ENCODE results near the gene ARL6IP5.
A peak's percentile ranks its signal among the peaks of the same experiment; 100 is the strongest.

Gene ARL6IP5

DNA sequence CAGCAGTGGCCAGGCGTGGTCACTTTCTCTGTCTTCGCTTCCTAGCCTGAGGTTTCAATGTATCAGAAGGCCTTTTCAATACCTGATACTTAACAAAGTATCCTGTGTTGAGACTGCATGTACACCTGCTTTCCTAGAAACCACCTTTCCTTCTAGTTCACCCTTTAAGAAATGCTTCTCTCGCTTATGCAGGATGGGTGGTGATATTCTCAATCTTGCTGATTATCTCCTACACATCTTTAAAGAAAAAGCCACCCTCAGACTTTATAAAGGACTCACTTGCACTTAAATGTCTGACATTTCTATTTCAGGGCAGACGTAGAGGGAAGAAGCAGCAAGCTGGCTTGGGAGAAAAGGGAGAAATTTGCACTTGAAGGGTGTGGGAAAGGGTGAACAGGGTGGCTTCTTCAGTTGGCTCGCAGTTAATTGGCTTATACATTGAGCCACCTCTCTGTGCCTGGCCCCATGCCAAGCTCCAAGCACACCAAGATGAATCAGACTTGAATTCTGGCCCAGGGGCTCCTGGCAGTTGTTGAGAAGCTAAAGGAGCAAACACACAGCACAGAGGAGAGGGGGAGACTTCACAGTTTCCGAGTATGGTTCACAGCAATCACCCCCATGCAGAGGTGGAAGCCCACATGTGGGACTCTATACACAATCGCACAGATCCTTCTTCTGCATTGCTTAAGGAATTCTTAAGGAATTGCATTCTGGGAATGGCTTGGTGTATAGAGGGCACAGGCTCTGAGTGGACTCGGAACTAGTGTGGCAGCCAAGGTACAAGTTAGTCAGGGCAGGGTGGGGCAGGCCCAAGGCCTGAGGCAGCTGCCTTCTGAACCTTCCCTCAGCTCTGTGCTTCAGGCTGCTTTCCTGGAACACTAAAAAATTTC is 1.3 kb downstream of the ARL6IP5 start:
- DNase-seq: peak; percentile 82

GRCh38 chr3:69087030-69087791 is 2.5 kb downstream of the ARL6IP5 start:
- DNase-seq: no peak

DNA sequence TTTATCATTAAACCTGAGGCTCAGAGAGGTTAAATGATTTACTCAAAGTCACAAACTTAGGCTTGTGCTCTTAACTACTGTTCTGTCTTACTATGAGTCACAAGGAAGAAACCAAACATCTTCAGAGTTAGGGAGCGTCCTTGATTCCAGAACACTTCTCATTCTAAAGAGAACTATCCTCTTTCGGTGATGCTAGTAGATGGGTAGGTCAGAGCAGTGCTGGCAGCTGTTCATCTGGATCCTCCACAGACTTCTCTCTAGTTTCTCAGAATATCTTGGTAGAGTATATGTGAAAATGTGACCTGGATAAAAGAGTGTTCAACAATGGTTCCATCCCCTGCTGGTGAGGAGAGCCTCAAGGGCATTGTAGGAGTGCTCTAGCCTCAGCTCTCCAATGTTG is 3.3 kb downstream of the ARL6IP5 start:
- no peak for DNase-seq

- DNase-seq: no peak
These were observed 5.3 kb downstream of the ARL6IP5 start for GRCh38 chr3:69090021-69090420.

GRCh38 chr3:69091389-69092029 is 6.8 kb downstream of the ARL6IP5 start:
- DNase-seq: no peak

DNA sequence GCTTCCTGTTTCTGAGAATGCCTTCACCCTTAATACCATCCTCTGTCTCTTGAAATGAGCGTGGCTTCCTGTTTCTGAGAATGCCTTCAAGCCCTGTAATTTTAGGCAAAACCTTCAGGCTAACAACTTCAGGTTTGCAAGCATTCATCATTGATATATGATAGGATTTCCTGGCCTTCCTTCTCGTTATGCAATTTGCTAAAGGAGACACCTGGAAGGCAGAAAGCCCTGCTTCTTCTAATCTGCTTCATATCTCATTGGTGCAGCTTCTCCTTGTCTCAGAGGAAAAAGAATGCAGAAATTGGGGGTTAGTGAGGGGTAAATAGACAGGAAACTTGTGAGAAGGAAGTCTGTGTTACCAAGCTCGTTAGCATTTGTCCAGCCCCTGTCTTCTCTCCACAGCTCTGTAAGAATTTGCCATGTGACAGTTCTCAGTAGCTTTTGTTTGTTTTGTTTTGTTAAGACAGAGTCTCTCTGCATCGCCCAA is 7.3 kb downstream of the ARL6IP5 start:
- DNase-seq: no peak

GRCh38 chr3:69094467-69095205 is 9.9 kb downstream of the ARL6IP5 start:
- DNase-seq: no peak

- DNase-seq: no peak
These were observed 10.9 kb downstream of the ARL6IP5 start for GRCh38 chr3:69095636-69096035.

GRCh38 chr3:69096299-69096698 is 11.6 kb downstream of the ARL6IP5 start:
- no peak for DNase-seq

GRCh38 chr3:69097407-69098086 is 12.8 kb downstream of the ARL6IP5 start:
- no peak for DNase-seq

DNA sequence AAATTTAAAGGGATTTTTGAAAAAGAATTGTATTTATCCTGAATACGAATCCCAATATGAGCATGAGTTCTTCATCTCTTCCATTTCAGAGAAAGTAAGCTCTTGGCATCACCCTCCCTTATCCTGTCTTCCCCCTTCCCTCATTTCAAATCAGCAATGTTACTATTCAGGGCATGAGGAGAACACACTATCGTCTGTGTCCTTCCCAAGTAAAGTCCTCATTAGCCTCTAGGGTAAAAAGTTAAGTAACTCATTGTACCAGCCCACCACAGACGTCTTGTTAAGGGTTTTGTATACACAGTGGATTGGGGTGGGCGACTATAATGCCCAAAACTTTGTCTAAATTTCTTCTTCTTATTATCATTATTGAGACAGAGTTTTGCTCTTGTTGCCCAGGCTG is 14.8 kb downstream of the ARL6IP5 start:
- DNase-seq: no peak

DNA sequence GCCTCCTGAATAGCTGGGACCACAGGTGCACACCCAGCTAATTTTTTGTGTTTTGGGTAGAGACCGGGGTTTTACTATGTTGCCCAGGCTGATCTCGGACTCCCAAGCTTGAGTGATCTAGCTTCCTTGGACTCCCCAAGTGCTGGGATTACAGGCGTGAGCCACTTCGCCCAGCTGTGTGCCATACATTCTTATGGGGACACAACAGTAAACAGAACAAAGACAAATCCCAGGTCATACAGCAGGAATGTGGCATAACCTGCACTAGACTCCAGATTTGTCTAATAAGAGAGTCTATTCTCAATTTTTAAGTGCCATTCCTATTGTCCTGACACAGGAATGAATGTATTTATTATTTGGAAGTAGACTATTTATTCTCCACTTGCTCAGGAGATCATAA is 17.6 kb downstream of the ARL6IP5 start:
- no peak for DNase-seq

- DNase-seq: no peak
These were observed 18.4 kb downstream of the ARL6IP5 start for GRCh38 chr3:69103123-69103522.

DNA sequence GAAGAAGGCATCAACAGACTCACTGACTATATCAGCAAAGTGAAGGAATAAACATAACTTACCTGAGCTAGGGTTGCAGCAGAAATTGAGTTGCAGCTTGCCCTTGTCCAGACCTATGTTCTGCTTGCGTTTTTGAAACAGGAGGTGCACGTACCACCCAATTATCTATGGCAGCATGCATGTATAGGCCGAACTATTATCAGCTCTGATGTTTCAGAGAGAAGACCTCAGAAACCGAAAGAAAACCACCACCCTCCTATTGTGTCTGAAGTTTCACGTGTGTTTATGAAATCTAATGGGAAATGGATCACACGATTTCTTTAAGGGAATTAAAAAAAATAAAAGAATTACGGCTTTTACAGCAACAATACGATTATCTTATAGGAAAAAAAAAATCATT is 19.8 kb downstream of the ARL6IP5 start:
- DNase-seq: no peak

- DNase-seq: no peak
These were observed 20.6 kb downstream of the ARL6IP5 start for GRCh38 chr3:69105320-69105719.

- no peak for DNase-seq
These were observed 23.1 kb downstream of the ARL6IP5 start for GRCh38 chr3:69107841-69108240.

GRCh38 chr3:69108811-69109210 is 24.1 kb downstream of the ARL6IP5 start:
- no peak for DNase-seq

DNA sequence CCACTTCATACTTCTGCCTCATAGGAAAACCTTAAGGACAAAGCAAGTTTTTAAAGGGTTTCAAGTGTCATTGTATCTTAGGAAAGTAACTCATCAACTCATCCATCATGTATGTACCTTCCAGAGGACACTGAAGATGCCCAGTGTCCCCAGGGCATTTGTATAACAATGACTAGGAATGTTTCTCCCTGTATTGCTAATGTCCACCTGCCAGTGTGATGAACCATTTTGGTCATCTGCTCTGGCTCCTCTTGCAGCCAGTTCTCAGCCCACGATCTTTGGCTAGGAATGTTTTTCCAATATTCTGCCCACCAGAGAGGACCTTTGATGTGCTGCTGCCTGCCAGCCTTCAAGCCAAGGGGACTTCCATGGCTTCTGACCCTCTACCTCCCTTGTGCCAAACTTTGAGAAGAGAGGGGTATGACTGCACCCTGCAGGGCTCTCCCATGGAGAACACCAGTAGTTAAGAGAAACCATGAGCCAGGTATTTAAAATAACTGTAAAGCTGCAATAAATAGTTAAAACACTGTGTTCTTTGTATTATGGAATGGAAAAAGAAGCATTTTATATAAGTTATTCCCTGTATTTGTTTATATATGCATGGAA is 26.3 kb downstream of the ARL6IP5 start:
- no peak for DNase-seq

GRCh38 chr3:69113536-69113935 is 28.8 kb downstream of the ARL6IP5 start:
- no peak for DNase-seq

DNA sequence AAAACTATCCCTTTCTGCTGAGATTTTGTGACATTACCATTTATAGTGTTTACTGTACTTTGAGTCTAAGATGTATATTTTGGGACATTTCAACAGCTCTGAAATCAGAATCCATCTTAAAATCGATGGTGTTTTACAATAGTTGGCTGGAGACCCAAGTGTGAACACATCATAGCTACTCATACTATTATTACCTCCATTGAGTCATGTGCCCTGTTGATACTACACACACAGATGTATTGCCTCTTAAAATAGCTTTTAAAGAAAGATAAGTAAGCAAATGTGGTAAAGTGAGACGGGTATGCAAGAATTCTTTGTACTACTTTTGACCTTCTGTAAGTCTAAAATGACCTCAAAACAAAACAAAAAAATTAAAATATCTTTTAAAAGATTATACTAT is 31.0 kb downstream of the ARL6IP5 start:
- no peak for DNase-seq

GRCh38 chr3:69116162-69116561 is 31.4 kb downstream of the ARL6IP5 start:
- no peak for DNase-seq

- DNase-seq: no peak
These were observed 32.2 kb downstream of the ARL6IP5 start for GRCh38 chr3:69116897-69117296.

All from stimulated activated CD4-positive, alpha-beta T cell treated with anti-CD3 and anti-CD28 coated beads, Interleukin-4, amount 100 ng/mL, for 1 hour (primary cell).